ENCODE measurements around the gene PTPRM. TPM values are rescaled to one million over a fixed set of nuclear protein-coding genes. Genes with fewer than 3 reads are reported as not detected.

PTPRM gene
- polyA plus RNA-seq, 1 of the 3 experiments (the other 2 are of a cell fraction) = 16.0 TPM

DNA sequence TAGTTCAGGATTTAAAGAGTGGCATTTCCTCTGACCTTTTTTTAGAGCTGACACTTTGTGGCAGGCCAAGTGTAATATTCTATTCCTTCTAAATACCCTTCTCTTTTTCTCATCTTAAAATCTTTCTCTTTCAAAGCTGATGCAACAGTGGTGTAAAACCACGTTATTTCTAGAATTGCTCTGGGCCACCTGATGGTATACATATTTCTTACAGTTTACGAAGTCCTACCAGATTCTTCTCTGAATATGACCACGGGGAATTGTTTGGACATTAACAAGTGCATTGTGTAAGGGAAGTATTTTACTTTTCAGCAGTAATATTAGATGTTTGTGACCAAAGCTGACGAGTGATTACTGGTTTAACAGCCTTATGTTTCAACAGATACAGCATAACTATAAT lies 109.9 kb downstream of the PTPRM start:
- no peaks in the 10 kb centered on the region for H4K20me1 ChIP-seq (ENCODE audit: insufficient read depth)
- no peaks in the 10 kb centered on the region for H3K79me2 ChIP-seq (ENCODE audit: insufficient read depth)
- H3F3A ChIP-seq (replicated peaks; ENCODE audit: insufficient read depth) = no peaks in the 10 kb centered on the region
- WGBS (ENCODE audit: low lambda C conversion rate) = 43% methylated on average over 4 of the region's 4 CpGs
- no peak for DNase-seq
- no peaks in the 10 kb centered on the region for H3K9me2 ChIP-seq
- H3K27me3 ChIP-seq (ENCODE audit: insufficient read depth) = no peaks in the 10 kb centered on the region
- no peak overlapping the region for H3K27ac ChIP-seq (ENCODE audit: low read depth in 2 of 2, low read length in 1 of 2)
- H2AFZ ChIP-seq (ENCODE audit: low read depth) = no peak overlapping the region
- ChIA-PET CTCF (no interaction called here), POLR2A (no interaction called here)
- H3K36me3 ChIP-seq (replicated peaks in 1 of 2; ENCODE audit: control insufficient read depth in 1 of 2, insufficient read depth in 2 of 2, low read length in 1 of 2) = no peaks in the 10 kb centered on the region
- H3K9ac ChIP-seq = no peak overlapping the region
- H3K4me1 ChIP-seq (ENCODE audit: control insufficient read depth in 1 of 2, insufficient read depth in 2 of 2, low read depth in 1 of 2, low read length in 1 of 2) = no peaks in the 10 kb centered on the region
- H3K9me3 ChIP-seq = no peaks in the 10 kb centered on the region
- H3K4me3 ChIP-seq (ENCODE audit: low read depth in 2 of 2, low read length in 1 of 2) = no peak overlapping the region
- TF ChIP-seq, protein P1, sequence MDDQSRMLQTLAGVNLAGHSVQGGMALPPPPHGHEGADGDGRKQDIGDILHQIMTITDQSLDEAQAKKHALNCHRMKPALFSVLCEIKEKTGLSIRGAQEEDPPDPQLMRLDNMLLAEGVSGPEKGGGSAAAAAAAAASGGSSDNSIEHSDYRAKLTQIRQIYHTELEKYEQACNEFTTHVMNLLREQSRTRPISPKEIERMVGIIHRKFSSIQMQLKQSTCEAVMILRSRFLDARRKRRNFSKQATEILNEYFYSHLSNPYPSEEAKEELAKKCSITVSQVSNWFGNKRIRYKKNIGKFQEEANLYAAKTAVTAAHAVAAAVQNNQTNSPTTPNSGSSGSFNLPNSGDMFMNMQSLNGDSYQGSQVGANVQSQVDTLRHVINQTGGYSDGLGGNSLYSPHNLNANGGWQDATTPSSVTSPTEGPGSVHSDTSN (IDR thresholded peaks at IDR 0.05) = no peak
- TF ChIP-seq, protein P2, sequence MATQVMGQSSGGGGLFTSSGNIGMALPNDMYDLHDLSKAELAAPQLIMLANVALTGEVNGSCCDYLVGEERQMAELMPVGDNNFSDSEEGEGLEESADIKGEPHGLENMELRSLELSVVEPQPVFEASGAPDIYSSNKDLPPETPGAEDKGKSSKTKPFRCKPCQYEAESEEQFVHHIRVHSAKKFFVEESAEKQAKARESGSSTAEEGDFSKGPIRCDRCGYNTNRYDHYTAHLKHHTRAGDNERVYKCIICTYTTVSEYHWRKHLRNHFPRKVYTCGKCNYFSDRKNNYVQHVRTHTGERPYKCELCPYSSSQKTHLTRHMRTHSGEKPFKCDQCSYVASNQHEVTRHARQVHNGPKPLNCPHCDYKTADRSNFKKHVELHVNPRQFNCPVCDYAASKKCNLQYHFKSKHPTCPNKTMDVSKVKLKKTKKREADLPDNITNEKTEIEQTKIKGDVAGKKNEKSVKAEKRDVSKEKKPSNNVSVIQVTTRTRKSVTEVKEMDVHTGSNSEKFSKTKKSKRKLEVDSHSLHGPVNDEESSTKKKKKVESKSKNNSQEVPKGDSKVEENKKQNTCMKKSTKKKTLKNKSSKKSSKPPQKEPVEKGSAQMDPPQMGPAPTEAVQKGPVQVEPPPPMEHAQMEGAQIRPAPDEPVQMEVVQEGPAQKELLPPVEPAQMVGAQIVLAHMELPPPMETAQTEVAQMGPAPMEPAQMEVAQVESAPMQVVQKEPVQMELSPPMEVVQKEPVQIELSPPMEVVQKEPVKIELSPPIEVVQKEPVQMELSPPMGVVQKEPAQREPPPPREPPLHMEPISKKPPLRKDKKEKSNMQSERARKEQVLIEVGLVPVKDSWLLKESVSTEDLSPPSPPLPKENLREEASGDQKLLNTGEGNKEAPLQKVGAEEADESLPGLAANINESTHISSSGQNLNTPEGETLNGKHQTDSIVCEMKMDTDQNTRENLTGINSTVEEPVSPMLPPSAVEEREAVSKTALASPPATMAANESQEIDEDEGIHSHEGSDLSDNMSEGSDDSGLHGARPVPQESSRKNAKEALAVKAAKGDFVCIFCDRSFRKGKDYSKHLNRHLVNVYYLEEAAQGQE (IDR thresholded peaks at IDR 0.05; ENCODE audit: low read depth, low read length) = no peak
- TF ChIP-seq TAF1 (IDR thresholded peaks at IDR 0.05; ENCODE audit: borderline replicate concordance, low read depth, low read length) = no peak
- no peak for TF ChIP-seq EZH2phosphoT487 (IDR thresholded peaks at IDR 0.05; ENCODE audit: borderline replicate concordance, low read depth)
- no peak overlapping the region for H3K4me2 ChIP-seq

DNA sequence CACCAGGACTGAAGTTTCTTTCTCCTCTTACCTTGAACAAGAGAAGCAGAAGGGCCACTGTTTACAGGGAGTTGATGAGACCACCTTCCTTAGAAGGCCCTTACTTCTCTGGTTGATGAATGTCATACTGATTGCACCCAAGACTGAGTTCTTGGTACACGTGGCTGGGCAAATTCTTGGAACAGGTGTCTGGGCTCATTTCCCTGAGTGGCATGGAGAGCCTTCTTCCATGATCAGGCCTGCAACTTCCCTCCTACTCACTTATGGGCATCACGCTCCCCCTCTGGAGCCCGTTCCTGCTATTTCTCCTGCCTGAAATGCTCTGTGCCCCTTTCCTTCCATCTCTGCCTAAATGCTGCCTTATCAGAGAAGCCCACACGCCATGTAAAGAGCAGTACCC lies 110.3 kb downstream of the PTPRM start:
- Histone ChIP-seq H3K9me3 (no peaks in the 10 kb centered on the region), H3K79me2 (ENCODE audit: insufficient read depth) (no peaks in the 10 kb centered on the region), H4K20me1 (ENCODE audit: insufficient read depth) (no peaks in the 10 kb centered on the region), H3K9me2 (no peaks in the 10 kb centered on the region), H3K27ac (ENCODE audit: low read depth in 2 of 2, low read length in 1 of 2) (no peak overlapping the region), H2AFZ (ENCODE audit: low read depth) (no peak overlapping the region), H3K4me1 (ENCODE audit: control insufficient read depth in 1 of 2, insufficient read depth in 2 of 2, low read depth in 1 of 2, low read length in 1 of 2) (no peaks in the 10 kb centered on the region), H3K36me3 (replicated peaks in 1 of 2; ENCODE audit: control insufficient read depth in 1 of 2, insufficient read depth in 2 of 2, low read length in 1 of 2) (no peaks in the 10 kb centered on the region), H3K9ac (no peak overlapping the region), H3K4me3 (ENCODE audit: low read depth in 2 of 2, low read length in 1 of 2) (no peak overlapping the region), H3K4me2 (no peak overlapping the region), H3F3A (replicated peaks; ENCODE audit: insufficient read depth) (no peaks in the 10 kb centered on the region), H3K27me3 (ENCODE audit: insufficient read depth) (no peaks in the 10 kb centered on the region)
- TF ChIP-seq CHD2 (IDR thresholded peaks at IDR 0.05; ENCODE audit: low read length, partially characterized antibody) = no peak
- 49% methylated on average over 3 of the region's 4 CpGs for WGBS (ENCODE audit: low lambda C conversion rate)
- ChIA-PET POLR2A (no interaction called here), CTCF (no interaction called here)
- DNase-seq = no peak

DNA sequence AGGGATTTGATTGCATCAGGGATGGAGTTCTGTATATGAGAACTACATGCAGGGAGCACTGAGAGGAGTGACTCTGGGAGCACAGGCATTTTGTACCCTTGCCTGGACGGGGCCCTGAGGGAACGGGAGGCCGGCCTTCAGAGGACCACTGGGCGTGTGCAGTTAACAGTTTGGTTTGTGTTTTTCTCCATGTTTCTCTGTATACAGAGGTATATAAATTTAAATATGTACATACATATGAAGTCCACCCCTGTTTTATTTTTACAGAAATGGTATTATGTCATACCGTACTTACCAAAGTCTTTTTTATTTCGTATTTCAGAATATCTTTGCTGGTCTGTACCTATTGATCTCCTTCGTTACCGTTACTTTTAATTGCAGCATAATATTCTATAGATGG lies 111.3 kb downstream of the PTPRM start:
- no peak overlapping the region for H3K27ac ChIP-seq (ENCODE audit: low read depth in 2 of 2, low read length in 1 of 2)
- 63% methylated on average over 8 of the region's 8 CpGs for WGBS (ENCODE audit: low lambda C conversion rate)
- no peaks in the 10 kb centered on the region for H3K27me3 ChIP-seq (ENCODE audit: insufficient read depth)
- H3K79me2 ChIP-seq (ENCODE audit: insufficient read depth) = no peaks in the 10 kb centered on the region
- no peak for DNase-seq
- no peaks in the 10 kb centered on the region for H3K4me1 ChIP-seq (ENCODE audit: control insufficient read depth in 1 of 2, insufficient read depth in 2 of 2, low read depth in 1 of 2, low read length in 1 of 2)
- CTCF ChIA-PET = no interaction called here
- no peaks in the 10 kb centered on the region for H4K20me1 ChIP-seq (ENCODE audit: insufficient read depth)
- no peak overlapping the region for H3K4me3 ChIP-seq (ENCODE audit: low read depth in 2 of 2, low read length in 1 of 2)
- TF ChIP-seq, protein P3, sequence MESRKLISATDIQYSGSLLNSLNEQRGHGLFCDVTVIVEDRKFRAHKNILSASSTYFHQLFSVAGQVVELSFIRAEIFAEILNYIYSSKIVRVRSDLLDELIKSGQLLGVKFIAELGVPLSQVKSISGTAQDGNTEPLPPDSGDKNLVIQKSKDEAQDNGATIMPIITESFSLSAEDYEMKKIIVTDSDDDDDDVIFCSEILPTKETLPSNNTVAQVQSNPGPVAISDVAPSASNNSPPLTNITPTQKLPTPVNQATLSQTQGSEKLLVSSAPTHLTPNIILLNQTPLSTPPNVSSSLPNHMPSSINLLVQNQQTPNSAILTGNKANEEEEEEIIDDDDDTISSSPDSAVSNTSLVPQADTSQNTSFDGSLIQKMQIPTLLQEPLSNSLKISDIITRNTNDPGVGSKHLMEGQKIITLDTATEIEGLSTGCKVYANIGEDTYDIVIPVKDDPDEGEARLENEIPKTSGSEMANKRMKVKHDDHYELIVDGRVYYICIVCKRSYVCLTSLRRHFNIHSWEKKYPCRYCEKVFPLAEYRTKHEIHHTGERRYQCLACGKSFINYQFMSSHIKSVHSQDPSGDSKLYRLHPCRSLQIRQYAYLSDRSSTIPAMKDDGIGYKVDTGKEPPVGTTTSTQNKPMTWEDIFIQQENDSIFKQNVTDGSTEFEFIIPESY (IDR thresholded peaks at IDR 0.05; ENCODE audit: borderline replicate concordance, low read depth) = no peak
- no peak for TF ChIP-seq MXI1 (IDR thresholded peaks at IDR 0.05; ENCODE audit: low read depth, low read length)
- no peak for TF ChIP-seq EP300 (IDR thresholded peaks at IDR 0.05; ENCODE audit: borderline replicate concordance in 1 of 2, low read depth in 1 of 2, low read length in 1 of 2)
- no peak for TF ChIP-seq MEF2A (IDR thresholded peaks at IDR 0.05; ENCODE audit: borderline replicate concordance, low read depth)
- TF ChIP-seq, protein P1 (IDR thresholded peaks at IDR 0.05) = no peak
- no peak for TF ChIP-seq TAF1 (IDR thresholded peaks at IDR 0.05; ENCODE audit: borderline replicate concordance, low read depth, low read length)
- no peak for TF ChIP-seq CHD2 (IDR thresholded peaks at IDR 0.05; ENCODE audit: low read length, partially characterized antibody)
- TF ChIP-seq JUND (IDR thresholded peaks at IDR 0.05) = no peak
- H3K36me3 ChIP-seq (replicated peaks in 1 of 2; ENCODE audit: control insufficient read depth in 1 of 2, insufficient read depth in 2 of 2, low read length in 1 of 2) = no peaks in the 10 kb centered on the region
- H3K4me2 ChIP-seq = no peak overlapping the region
- no peak overlapping the region for H3K9ac ChIP-seq
- H3K9me2 ChIP-seq = no peaks in the 10 kb centered on the region
- H2AFZ ChIP-seq (ENCODE audit: low read depth) = no peak overlapping the region
- H3F3A ChIP-seq (replicated peaks; ENCODE audit: insufficient read depth) = no peaks in the 10 kb centered on the region
- no peaks in the 10 kb centered on the region for H3K9me3 ChIP-seq
- POLR2A ChIA-PET = no interaction called here
